Tibial artery (tissue), 4 donors: Measurements from ENCODE around the gene SNRK.
A peak's percentile ranks its signal among the peaks of the same experiment; 100 is the strongest.

Source experiments
- DNase-seq, 2 donors: peaks; one replicate each; pipeline ENCODE4 v3.0.0-alpha.2; 2019
- H3K27ac ChIP-seq, 2 donors: fragments of 200-600 bp; sonication (generic) in 1 of 2; 1 replicate in 1 of 2; 2 replicates in 1 of 2; pipeline ENCODE4 v1.5.1; 2018 to 2019; ENCODE audit warnings: mild to moderate bottlenecking in 1 of 2
- H3K27me3 ChIP-seq, 2 donors: fragments of 200-600 bp; sonication (generic) in 1 of 2; one replicate each; pipeline versions ENCODE4 v1.5.1 to v1.6.0; 2016 to 2019
- H3K36me3 ChIP-seq, 3 donors: fragments of 200-600 bp; sonication (generic) in 2 of 3; one replicate each; pipeline ENCODE4 v1.5.1; 2016 to 2019; ENCODE audit warnings: mild to moderate bottlenecking in 2 of 3
- H3K4me1 ChIP-seq, 4 donors: fragments of 200-600 bp; sonication (generic) in 2 of 4; 1 replicate in 3 of 4; 2 replicates in 1 of 4; pipeline ENCODE4 v1.5.1; 2016 to 2019
- H3K4me3 ChIP-seq, 2 donors: fragments of 200-600 bp; sonication (generic) in 1 of 2; 1 replicate in 1 of 2; 2 replicates in 1 of 2; pipeline ENCODE4 v1.5.1; 2018 to 2019; ENCODE audit warnings: mild to moderate bottlenecking in 2 of 2
- H3K9me3 ChIP-seq, 3 donors: fragments of 200-600 bp; sonication (generic) in 1 of 3; one replicate each; pipeline ENCODE4 v1.5.1; 2016 to 2019
- intact Hi-C: fragments of 100-400 bp; cut with DNase I; formaldehyde crosslinking; loops from one replicate; pipeline ENCODE4 v1.15.0; 2023; ENCODE audit warnings: low total_unique reads
- TF ChIP-seq, protein P1 (sequence below), 2 experiments: fragments of 200-600 bp in 1 of 2; fragments of 450-650 bp in 1 of 2; IDR thresholded peaks; one replicate each; pipeline ENCODE4 v1.5.1; 2017 to 2019; ENCODE audit warnings: antibody characterized with exemption in 2 of 2, mild to moderate bottlenecking in 1 of 2, moderate library complexity in 1 of 2

The SNRK gene

DNA sequence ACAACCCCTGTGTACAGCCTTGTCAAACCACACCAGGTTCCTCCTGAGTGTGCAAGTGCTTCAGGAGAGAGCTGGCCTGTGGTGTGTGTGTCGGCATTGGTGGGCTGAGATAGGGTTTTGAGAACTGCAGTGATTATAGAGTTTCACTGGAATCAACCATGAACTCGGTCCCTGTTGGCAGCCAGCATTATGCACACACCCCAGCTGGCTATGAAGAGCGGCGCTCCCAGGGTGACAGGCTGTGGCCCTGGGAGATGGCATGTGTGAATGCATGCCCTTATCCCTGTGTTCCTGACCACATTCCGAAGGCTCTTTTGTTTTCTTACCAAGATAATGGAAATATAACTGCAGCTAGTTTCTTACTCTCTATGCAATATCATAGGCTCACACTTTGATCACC, 101.8 kb downstream of the SNRK start:
- intact Hi-C loops = no loop called here
- Histone ChIP-seq H3K9me3 (peaks cover 0 to 8% (median 0%) of the 10 kb centered on the region in 3 donors), H3K4me1 (peaks cover 0 to 15% (median 0%) of the 10 kb centered on the region in 4 donors), H3K4me3 (no peak overlapping the region), H3K36me3 (no peaks in the 10 kb centered on the region), H3K27ac (no peak overlapping the region), H3K27me3 (no peaks in the 10 kb centered on the region)
- TF ChIP-seq, protein P1, sequence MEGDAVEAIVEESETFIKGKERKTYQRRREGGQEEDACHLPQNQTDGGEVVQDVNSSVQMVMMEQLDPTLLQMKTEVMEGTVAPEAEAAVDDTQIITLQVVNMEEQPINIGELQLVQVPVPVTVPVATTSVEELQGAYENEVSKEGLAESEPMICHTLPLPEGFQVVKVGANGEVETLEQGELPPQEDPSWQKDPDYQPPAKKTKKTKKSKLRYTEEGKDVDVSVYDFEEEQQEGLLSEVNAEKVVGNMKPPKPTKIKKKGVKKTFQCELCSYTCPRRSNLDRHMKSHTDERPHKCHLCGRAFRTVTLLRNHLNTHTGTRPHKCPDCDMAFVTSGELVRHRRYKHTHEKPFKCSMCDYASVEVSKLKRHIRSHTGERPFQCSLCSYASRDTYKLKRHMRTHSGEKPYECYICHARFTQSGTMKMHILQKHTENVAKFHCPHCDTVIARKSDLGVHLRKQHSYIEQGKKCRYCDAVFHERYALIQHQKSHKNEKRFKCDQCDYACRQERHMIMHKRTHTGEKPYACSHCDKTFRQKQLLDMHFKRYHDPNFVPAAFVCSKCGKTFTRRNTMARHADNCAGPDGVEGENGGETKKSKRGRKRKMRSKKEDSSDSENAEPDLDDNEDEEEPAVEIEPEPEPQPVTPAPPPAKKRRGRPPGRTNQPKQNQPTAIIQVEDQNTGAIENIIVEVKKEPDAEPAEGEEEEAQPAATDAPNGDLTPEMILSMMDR (IDR thresholded peaks at IDR 0.05) = no peak
- DNase-seq = no peak

DNA sequence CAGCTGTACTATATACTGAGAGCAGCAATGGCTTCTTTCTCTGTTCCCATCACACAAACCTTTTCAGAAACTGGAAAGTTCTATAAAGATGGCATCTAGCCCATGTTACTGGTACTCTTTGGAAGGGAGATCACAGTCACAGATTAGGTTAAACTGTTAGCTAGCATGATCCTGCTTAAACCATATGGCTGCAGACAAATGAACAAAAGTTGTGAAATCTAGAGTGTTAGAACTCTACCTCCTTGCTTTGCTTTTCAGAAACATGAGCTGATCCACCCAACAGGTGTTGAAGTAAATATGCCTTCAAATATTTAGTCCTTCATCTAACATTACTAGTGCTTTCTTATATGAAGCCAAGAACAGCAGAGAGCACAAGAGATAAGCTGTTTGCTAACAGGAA, 102.6 kb downstream of the SNRK start:
- Histone ChIP-seq H3K4me3 (no peak overlapping the region), H3K27ac (no peak overlapping the region), H3K4me1 (peaks cover 0 to 19% (median 2%) of the 10 kb centered on the region in 4 donors), H3K9me3 (peaks cover 0 to 8% (median 0%) of the 10 kb centered on the region in 3 donors), H3K36me3 (no peaks in the 10 kb centered on the region), H3K27me3 (no peaks in the 10 kb centered on the region)
- intact Hi-C loops = no loop called here
- no peak for DNase-seq
- TF ChIP-seq, protein P1 (IDR thresholded peaks at IDR 0.05) = no peak

DNA sequence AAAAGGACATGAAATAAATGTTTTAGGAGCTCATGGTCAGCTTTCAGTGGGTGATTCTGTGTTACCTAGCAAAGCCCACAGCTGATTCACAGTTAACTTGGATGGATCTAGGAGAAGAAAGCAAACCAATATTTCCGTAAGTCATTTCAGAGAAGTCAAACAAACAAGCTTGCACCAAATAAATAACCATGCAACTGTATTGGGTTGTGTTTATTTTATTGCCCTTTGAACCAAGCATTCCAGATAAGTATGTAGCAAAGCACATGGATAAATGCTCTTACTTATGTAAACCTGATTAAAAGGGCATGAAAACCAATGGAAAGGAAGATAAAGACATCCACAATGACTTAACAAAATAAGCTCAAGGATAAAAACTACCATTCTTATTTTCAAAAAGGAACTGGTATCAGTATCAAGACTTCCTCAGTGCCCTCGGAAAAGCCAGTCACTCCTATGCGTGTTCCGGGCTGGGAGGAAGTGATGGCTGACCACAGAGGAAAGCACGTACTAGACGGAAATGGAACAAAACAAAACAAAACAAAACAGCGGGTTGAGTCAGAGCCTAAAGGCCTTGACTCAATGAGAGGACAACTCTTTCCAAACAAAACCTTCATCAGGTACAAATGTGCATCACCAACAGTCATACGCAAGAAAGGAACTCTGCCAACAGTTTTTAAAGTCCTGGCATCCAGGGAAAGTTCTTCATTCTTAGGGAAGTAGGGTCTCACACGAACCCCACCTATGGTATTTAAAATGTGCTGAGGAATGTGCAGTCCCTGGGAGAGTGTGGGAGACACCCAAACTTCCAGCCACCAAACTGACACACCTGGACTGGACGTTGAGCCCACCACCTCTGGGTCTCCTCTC, 103.3 kb downstream of the SNRK start:
- intact Hi-C loops = no loop called here
- TF ChIP-seq, protein P1 (IDR thresholded peaks at IDR 0.05) = no peak
- Histone ChIP-seq H3K4me3 (no peak overlapping the region), H3K27me3 (no peaks in the 10 kb centered on the region), H3K27ac (no peak overlapping the region), H3K9me3 (peaks cover 0 to 8% (median 0%) of the 10 kb centered on the region in 3 donors), H3K36me3 (no peaks in the 10 kb centered on the region), H3K4me1 (peaks cover 0 to 26% (median 5%) of the 10 kb centered on the region in 4 donors)
- DNase-seq = peak in 1 of 2 donors; percentile 64

DNA sequence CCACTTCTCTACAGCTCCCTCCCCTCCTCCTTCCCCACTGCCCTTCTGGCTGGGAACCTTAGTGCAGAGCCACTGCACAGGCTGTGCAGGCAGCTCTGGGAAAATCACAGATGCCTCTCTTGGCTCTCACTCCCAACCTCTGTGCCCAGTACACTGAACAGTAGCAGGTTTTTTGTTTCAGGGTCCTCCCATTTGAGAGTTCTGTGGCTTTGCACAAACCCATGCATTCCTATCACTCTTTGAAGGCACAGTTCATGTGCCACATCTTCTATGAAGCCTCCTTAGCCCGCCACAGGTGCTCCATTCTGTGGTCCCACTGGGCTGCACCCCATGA, 103.9 kb downstream of the SNRK start:
- Histone ChIP-seq H3K9me3 (peaks cover 0 to 6% (median 0%) of the 10 kb centered on the region in 3 donors), H3K4me1 (peaks cover 0 to 31% (median 7%) of the 10 kb centered on the region in 4 donors), H3K4me3 (no peak overlapping the region), H3K36me3 (no peaks in the 10 kb centered on the region), H3K27ac (no peak overlapping the region), H3K27me3 (no peaks in the 10 kb centered on the region)
- intact Hi-C loops = no loop called here
- no peak for DNase-seq
- TF ChIP-seq, protein P1 (IDR thresholded peaks at IDR 0.05) = no peak

DNA sequence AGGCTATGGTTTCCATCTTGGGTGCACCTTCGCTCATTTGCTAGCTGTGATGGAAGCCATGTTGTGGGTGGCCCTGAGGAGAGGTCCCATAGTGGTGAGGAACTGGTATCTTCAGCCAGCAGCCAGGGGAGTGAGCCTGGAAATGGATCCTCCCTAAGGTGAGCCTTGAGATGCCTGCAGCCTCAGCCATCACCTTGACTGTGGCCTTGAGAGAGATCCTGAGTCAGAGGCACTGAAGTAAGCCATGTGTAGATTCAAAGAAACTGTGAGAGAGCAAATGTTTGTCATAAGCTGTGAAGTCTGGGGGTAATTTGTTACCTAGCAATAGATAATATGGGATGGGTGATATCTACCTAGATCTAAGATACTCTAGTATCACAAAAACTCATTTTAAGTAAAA, 105.3 kb downstream of the SNRK start:
- intact Hi-C loops = no loop called here
- Histone ChIP-seq H3K4me3 (no peak overlapping the region), H3K36me3 (no peaks in the 10 kb centered on the region), H3K27me3 (no peaks in the 10 kb centered on the region), H3K9me3 (no peaks in the 10 kb centered on the region), H3K27ac (no peak overlapping the region), H3K4me1 (peaks cover 0 to 31% (median 7%) of the 10 kb centered on the region in 4 donors)
- DNase-seq = no peak
- TF ChIP-seq, protein P1 (IDR thresholded peaks at IDR 0.05) = no peak
